ENCODE data around the gene CALHM5. TPM values are rescaled to one million over a fixed set of nuclear protein-coding genes. Genes with fewer than 3 reads are reported as not detected.

CALHM5 gene
- total and polyA plus RNA-seq, 2 donors from 2014 or later, result 1.3 to 2.1 TPM

DNA sequence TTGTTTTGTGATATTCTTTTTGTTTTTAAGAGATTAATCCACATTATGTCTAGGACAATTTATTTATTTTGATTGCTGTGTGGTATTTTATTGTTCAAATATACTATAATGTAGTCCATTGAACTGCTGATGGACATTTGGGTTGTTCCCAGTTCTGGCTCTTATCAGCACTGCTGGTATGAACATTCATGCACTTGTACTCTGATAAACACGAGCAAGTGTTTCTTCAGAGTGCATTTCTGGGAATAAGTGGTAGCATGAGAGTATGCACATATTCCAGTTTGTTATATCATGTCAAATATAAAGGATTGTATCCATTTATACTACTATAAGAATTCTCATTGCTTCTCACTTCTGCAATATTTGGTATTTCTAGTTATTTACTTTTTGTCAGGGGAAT lies 43.1 kb upstream of the CALHM5 start:
- no peaks in the 10 kb centered on the region for H3K36me3 ChIP-seq (ENCODE audit: control insufficient read depth in 2 of 3, insufficient read depth in 3 of 3, low read length in 3 of 3)
- H3K4me3 ChIP-seq (ENCODE audit: low read length in 3 of 3), result no peak overlapping the region
- no peak for DNase-seq
- H3K9me3 ChIP-seq (ENCODE audit: control insufficient read depth in 2 of 3, insufficient read depth in 1 of 3, low read length in 3 of 3), result no peaks in the 10 kb centered on the region
- TF ChIP-seq, protein P1, sequence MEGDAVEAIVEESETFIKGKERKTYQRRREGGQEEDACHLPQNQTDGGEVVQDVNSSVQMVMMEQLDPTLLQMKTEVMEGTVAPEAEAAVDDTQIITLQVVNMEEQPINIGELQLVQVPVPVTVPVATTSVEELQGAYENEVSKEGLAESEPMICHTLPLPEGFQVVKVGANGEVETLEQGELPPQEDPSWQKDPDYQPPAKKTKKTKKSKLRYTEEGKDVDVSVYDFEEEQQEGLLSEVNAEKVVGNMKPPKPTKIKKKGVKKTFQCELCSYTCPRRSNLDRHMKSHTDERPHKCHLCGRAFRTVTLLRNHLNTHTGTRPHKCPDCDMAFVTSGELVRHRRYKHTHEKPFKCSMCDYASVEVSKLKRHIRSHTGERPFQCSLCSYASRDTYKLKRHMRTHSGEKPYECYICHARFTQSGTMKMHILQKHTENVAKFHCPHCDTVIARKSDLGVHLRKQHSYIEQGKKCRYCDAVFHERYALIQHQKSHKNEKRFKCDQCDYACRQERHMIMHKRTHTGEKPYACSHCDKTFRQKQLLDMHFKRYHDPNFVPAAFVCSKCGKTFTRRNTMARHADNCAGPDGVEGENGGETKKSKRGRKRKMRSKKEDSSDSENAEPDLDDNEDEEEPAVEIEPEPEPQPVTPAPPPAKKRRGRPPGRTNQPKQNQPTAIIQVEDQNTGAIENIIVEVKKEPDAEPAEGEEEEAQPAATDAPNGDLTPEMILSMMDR (IDR thresholded peaks at IDR 0.05; ENCODE audit: borderline replicate concordance, extremely low read depth, insufficient read depth), result no peak
- FAIRE-seq, result no peak
- H3K27ac ChIP-seq (ENCODE audit: low read depth in 2 of 2, low read length in 2 of 2), result no peak overlapping the region
- H3K27me3 ChIP-seq (ENCODE audit: control insufficient read depth, insufficient read depth, low read length), result no peaks in the 10 kb centered on the region
- H3K4me1 ChIP-seq (ENCODE audit: control insufficient read depth in 2 of 3, insufficient read depth in 2 of 3, low read depth in 1 of 3, low read length in 3 of 3), result no peaks in the 10 kb centered on the region
- intact Hi-C loops (cut with DNase I), result no loop called here
- no peak overlapping the region for H3K9ac ChIP-seq (ENCODE audit: low read length in 3 of 3)

DNA sequence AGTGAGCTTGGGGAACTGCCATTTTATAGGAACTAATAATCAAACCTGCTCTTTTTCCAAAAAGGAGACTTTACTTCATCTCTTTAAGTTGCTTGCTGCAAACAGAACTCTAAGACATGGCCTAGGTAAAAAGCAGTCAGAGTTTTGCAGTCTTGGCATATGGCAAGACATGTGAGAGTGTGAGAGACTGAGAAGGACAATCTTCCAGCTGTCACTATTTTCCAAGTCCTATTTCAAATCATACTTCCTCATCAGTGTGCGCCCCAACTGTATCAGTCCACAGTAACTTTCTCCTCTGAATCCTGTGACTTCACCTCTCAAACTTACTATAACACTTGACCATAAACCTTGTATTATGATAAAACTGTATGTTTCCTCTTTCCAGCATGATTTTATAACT lies 39.9 kb upstream of the CALHM5 start:
- no peak for FAIRE-seq
- no peaks in the 10 kb centered on the region for H3K4me1 ChIP-seq (ENCODE audit: control insufficient read depth in 2 of 3, insufficient read depth in 2 of 3, low read depth in 1 of 3, low read length in 3 of 3)
- intact Hi-C loops (cut with DNase I), result no loop called here

DNA sequence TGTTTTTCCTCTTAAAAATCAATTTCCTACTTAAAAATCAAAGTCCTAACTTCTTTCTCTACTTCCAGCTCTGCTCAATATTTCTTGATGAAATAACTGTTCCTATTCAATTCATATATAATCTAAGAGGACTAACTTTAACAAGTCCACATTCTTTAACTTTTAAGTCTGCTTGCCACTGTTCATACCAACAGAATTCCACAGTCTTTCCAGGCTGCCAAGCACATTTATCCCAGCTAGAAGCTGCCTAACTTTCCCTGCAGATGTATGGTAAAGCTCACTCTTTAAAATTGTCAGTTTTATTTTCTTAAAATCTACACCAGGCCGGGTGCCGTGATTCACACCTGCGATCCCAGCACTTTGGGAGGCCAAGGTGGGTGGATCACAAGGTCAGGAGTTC lies 38.7 kb upstream of the CALHM5 start:
- FAIRE-seq (no peak), DNase-seq (no peak)
- Histone ChIP-seq H3K36me3 (ENCODE audit: control insufficient read depth in 2 of 3, insufficient read depth in 3 of 3, low read length in 3 of 3) (no peaks in the 10 kb centered on the region), H3K9me3 (ENCODE audit: control insufficient read depth in 2 of 3, insufficient read depth in 1 of 3, low read length in 3 of 3) (no peaks in the 10 kb centered on the region), H3K27me3 (ENCODE audit: control insufficient read depth, insufficient read depth, low read length) (no peaks in the 10 kb centered on the region), H3K27ac (ENCODE audit: low read depth in 2 of 2, low read length in 2 of 2) (no peak overlapping the region), H3K4me3 (ENCODE audit: low read length in 3 of 3) (no peak overlapping the region), H3K4me1 (ENCODE audit: control insufficient read depth in 2 of 3, insufficient read depth in 2 of 3, low read depth in 1 of 3, low read length in 3 of 3) (no peaks in the 10 kb centered on the region), H3K9ac (ENCODE audit: low read length in 3 of 3) (no peak overlapping the region)
- TF ChIP-seq, protein P1 (IDR thresholded peaks at IDR 0.05; ENCODE audit: borderline replicate concordance, extremely low read depth, insufficient read depth), result no peak
- intact Hi-C loops (cut with DNase I), result no loop called here

More for the DNA sequence above, 39.9 kb upstream of the CALHM5 start:
- H3K9me3 ChIP-seq (ENCODE audit: control insufficient read depth in 2 of 3, insufficient read depth in 1 of 3, low read length in 3 of 3), result no peaks in the 10 kb centered on the region
- H3K36me3 ChIP-seq (ENCODE audit: control insufficient read depth in 2 of 3, insufficient read depth in 3 of 3, low read length in 3 of 3), result no peaks in the 10 kb centered on the region
- H3K27ac ChIP-seq (ENCODE audit: low read depth in 2 of 2, low read length in 2 of 2), result no peak overlapping the region
- no peaks in the 10 kb centered on the region for H3K27me3 ChIP-seq (ENCODE audit: control insufficient read depth, insufficient read depth, low read length)
- DNase-seq, result no peak
- TF ChIP-seq, protein P1 (IDR thresholded peaks at IDR 0.05; ENCODE audit: borderline replicate concordance, extremely low read depth, insufficient read depth), result no peak
- H3K4me3 ChIP-seq (ENCODE audit: low read length in 3 of 3), result no peak overlapping the region
- H3K9ac ChIP-seq (ENCODE audit: low read length in 3 of 3), result no peak overlapping the region

DNA sequence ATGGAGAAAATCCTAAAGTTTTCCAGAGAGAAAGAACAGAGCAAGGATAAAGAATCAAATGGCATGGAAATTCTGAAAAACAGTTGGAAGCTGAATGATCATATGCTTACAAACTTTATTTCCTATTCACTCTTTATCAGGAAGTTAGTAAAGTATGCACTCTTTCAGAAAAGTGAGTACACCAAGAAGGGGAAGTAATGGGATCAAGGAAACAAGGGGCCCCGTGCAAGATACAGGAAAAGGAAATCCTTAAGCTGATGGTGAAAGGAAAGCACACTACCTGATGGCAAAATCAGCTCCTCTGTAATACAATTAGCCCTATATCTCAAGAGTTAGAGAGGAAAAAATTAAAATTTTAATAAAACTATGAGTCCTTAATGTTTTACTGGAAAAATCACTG lies 36.3 kb upstream of the CALHM5 start:
- no peak overlapping the region for H3K27ac ChIP-seq (ENCODE audit: low read depth in 2 of 2, low read length in 2 of 2)
- intact Hi-C loops (cut with DNase I), result no loop called here
- TF ChIP-seq, protein P1 (IDR thresholded peaks at IDR 0.05; ENCODE audit: borderline replicate concordance, extremely low read depth, insufficient read depth), result no peak
- no peaks in the 10 kb centered on the region for H3K27me3 ChIP-seq (ENCODE audit: control insufficient read depth, insufficient read depth, low read length)
- H3K36me3 ChIP-seq (ENCODE audit: control insufficient read depth in 2 of 3, insufficient read depth in 3 of 3, low read length in 3 of 3), result no peaks in the 10 kb centered on the region
- FAIRE-seq, result no peak
- H3K4me1 ChIP-seq (ENCODE audit: control insufficient read depth in 2 of 3, insufficient read depth in 2 of 3, low read depth in 1 of 3, low read length in 3 of 3), result no peaks in the 10 kb centered on the region
- H3K9me3 ChIP-seq (ENCODE audit: control insufficient read depth in 2 of 3, insufficient read depth in 1 of 3, low read length in 3 of 3), result no peaks in the 10 kb centered on the region
- H3K4me3 ChIP-seq (ENCODE audit: low read length in 3 of 3), result no peak overlapping the region
- no peak overlapping the region for H3K9ac ChIP-seq (ENCODE audit: low read length in 3 of 3)
- DNase-seq, result no peak
